HG03520 (cell line): Measurements from ENCODE around the gene MAGI3.
"Not testable (repeated sequence)": the region's sequence is repeated elsewhere in the genome, so short reads cannot be mapped to it uniquely, and the experiment has no call there.

ENCODE experiments used
- ATAC-seq: cut with Tn5 transposase; IDR thresholded peaks from one replicate; pipeline ENCODE4 v1.9.1; 2021; ENCODE audit warnings: mild to moderate bottlenecking, moderate library complexity; ENCODE audit not compliant: unreplicated experiment

The MAGI3 gene

DNA sequence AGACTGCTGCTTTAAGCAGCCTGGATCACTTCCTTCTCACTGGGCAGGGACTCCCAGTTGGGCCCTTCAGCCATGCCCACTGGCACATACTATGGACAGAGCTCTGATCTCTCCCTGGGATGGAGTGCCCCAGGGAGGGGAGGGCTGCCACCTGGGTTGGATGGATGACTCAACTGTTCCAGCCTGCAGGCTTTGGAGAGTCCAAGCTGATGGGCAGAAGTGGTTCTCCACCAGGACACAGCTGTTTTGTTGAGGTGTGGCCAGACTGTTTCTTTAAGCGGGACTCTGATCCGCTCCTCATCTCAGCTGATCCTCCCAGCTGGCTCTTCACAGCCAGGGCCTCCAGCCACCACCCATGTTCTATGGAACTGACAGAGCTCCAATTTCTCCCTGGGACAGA, 166.9 kb downstream of the MAGI3 start:
- ATAC-seq, result no peak

- no peak for ATAC-seq
Observed at GRCh38 chr1:113565621-113566020, 175.3 kb downstream of the MAGI3 start.

- ATAC-seq, result no peak
Observed at GRCh38 chr1:113567427-113567826, 177.1 kb downstream of the MAGI3 start.

DNA sequence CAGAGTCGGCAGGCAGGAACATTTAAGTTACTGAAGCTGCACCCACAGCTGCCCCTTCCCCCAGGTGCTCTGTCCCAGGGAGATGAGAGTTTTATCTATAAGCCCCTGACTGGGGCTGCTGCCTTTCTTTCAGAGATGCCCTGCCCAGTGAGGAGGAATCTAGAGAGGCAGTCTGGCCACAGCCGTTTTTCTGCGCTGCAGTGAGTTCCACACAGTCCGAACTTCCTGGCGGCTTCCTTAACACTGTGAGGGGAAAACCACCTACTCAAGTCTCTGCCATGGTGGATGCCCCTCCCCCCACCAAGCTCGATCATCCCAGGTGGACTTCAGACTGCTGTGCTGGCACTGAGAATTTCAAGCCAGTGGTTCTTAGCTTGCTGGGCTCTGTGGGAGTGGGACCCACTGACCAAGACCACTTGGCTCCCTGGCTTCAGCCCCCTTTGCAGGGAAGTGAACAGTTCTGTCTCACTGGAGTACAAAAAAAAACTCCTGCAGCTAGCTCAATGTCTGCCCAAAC, 185.5 kb downstream of the MAGI3 start:
- not testable (repeated sequence) for ATAC-seq

- ATAC-seq, result no peak
Observed at GRCh38 chr1:113576271-113576670, 186.0 kb downstream of the MAGI3 start.

GRCh38 chr1:113579256-113580018, 189.1 kb downstream of the MAGI3 start:
- no peak for ATAC-seq

- ATAC-seq, result no peak
Observed at GRCh38 chr1:113581323-113581722, 191.0 kb downstream of the MAGI3 start.

DNA sequence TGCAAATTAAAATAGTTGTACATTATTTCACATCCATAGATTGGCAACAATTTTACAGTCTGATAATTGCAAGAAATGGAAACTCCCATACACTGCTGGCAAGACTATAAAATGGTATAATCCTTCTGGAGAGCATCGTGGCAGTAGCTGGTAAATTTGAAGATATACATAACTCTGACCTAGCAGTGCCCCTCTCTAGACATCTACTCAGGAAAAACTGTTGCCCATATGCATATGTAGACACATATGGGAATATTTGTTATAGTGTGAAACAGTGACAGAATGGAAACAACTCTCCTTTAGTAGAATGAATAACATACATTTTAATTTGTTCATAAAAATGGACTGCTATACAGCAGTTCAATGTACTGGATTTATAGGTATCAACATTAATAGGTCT, 191.8 kb downstream of the MAGI3 start:
- no peak for ATAC-seq

DNA sequence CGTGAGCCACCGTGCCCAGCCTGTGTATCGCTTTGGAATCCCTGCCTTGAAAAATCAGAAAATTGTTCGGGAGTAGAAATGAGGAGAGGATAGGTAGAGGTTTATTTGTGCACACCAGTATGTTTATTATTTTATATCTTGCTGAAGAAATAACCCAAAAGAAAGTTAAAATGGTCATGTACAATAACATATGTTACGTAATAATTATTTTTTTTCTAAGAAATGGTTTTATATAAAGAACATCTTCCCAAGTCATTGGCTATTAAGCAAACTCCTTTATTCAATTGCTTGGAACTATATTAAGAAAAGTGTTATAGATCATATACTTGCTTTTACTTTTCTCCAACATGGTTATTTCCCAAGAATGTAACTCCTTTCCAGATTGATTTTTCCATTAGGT, 197.2 kb downstream of the MAGI3 start:
- ATAC-seq, result no peak

DNA sequence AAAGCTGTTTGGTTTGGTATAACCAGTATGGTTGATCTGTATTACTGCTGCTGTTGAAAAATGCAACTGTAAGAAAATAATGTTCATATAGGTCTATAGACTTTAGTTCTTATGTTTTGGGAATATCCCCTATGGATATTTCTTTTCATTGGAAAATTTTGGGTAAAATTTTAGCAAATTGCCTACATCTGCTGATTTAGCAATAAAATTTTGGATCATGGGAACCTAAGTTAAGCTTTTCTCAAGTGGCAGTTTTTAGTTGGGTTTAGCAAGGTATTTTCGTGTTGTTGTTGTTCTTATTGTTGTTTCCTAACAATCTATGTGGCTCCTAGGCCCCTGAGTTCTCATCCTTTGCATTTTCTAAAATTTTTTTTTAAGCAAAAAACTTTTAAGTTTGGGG, 201.9 kb downstream of the MAGI3 start:
- ATAC-seq, result no peak

DNA sequence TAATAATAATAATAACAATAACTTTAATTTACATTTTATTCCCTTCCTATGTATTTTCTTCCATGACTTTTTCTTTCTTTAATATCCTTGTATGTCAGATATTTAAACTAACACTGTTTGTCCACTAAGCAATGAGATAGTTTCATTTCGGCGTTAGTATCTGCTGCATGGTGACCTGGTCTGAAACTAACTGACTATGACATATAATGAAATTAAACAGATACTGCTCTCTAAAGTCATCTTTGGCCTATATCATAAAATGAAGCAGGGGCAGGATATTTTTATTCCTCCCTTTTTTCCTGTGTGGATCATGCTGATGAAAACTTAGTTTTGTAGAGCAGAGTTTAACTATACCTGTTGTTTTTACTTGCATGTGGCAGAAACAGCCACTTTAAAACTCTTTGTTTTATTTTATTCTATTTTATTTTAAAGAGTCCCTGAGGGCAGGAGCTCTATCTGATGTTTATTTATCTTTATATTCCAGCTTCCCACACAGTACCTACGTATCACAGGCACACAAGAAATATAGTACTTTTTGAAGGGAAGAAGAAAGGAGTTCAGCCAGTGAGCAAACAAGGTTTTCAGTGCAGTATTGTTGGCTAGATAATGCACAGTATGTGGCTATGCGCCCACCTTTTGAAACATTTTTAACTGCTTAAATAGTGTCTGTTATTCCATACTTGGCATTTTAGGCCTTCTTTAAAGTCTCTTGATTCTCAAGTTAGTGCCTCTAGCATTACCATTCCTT, 203.4 kb downstream of the MAGI3 start:
- no peak for ATAC-seq

GRCh38 chr1:113604466-113604865, 214.2 kb downstream of the MAGI3 start:
- ATAC-seq, result not testable (repeated sequence)

DNA sequence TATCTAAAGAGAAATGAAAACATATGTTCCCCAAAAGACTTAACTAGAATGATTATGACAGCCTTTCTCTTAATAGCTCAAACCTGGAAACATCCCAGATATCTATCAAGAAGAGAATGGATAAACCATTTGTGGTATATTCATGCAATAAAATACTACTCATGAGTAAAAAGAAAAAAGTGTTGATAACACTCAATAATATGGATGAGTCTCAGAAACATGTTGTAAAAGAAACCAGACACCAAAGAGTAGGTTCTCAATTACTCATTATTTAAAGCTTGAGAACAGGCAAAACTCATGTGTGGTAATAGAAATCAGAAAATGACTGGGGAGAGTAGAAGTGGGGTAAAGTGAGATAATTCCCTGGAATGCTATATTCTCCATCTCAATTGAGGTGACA, 214.8 kb downstream of the MAGI3 start:
- ATAC-seq, result no peak

GRCh38 chr1:113608399-113608798, 218.1 kb downstream of the MAGI3 start:
- ATAC-seq, result no peak

DNA sequence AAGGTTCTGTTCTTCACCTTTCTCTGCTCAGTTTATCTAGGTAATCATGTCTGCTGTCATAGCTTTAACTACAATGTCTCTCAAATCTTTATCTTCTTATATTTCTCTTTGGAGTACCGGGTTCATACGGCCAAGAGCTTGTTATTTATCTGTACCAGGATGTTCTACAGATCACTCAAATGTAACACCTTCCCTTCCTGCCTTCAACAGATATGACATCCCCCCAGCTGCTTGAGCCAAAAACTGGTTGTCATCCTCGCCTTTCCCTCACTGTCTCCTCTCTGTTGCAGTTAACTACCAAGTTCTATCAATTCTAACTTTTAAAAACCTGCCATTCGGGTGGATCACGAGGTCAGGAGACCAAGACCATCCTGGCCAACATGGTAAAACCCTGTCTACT, 220.1 kb downstream of the MAGI3 start:
- no peak for ATAC-seq

DNA sequence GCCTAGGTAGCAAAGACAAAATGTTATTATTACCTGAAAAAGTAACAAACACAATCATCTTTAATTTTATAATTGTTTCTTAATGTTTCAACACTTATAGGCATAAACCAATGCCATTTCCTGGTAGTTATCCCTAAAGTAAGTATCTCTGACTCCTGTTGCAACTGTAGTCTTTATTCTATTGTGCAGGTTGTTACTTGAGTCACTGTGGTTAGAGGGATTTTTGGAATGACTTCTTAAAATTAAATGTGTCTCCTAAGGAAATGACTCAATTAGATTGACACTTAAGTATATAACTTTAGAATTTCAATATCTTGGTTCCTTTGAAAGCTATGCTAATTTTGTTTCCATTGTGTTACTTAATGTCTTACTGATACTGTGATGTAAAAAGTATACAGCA, 225.1 kb downstream of the MAGI3 start:
- no peak for ATAC-seq

DNA sequence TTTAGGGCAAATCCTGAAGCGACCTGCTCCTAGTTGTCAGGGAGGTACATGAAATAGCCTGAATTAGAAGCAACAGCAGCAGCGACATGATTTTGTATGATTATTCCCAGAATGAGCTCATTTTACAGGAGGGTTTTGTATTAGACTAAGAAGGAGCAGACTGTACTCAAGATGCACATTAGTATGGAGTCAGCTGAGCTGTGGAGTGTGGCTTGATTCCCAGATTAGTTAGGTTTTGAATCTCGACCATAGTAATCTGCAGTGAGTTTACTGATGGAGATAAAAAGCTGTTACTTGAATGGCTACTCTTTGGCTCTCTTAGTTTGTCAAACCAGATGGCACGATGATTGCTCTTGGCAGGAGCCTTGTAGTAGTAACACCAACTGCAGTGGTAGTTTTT, 225.8 kb downstream of the MAGI3 start:
- no peak for ATAC-seq

GRCh38 chr1:113617438-113618141, 227.3 kb downstream of the MAGI3 start:
- no peak for ATAC-seq

DNA sequence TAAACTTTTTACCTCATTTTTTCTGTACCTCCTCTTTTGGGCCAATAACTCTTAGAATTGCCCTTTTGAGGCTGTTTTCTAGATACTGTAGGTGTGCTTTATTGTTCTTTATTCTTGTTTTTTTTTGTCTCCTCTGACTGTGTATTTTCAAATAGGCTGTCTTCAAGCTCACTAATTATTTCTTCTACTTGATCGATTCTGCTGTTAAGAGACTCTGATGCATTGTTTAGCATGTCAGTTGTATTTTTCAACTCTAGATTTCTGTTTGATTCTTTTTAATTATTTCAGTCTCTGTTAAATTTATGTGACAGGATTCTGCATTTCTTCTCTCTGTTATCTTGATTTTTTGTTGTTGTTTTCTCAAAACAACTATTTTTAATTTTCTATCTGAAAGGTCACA, 238.7 kb downstream of the MAGI3 start:
- ATAC-seq, result no peak

DNA sequence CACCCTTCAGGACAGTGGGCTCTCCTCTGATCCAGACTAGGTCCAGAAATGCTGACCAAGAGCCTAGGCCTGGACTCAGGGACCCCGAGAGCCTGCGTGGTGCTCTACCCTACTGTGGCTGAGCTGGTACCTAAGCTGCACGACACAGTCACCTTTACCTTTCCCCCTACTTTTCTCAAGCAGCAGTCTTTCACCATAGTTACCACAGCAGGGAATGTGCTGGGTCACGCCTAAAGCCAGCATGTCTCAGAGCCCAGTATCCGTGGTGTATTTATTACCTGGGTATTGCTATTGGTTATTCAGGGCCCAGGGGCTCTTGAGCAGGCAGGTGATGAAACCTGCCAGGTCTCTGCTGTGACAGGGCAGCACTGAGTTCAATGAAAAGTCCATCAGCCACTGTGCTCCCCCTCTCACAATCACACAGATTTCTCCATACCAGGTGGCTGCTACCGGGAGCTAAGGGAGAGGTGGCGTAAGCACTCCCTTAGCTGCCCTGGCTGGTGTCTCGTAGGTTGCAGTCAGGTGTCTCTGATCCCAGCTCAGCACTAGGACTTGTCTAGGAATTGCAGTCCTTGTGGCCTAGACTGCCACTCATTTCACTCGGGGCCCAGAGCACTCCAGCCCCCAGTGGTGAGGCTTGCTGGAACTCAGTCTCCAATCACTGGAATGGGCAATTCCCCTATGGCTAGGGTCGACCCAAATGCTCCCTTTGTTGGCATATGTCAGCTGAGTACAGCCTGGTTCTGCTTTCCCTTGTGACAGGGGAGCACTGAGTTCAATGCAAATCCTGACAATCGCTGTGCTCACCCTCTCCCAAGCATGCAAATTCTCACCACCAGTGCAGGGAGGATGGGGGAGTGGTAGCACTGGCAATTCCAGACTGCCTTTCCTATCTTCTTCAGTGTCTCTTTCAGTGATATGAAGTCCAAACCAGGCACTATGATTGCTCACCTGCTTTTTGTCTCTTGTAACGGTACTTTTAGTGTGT, 240.3 kb downstream of the MAGI3 start:
- no peak for ATAC-seq
